IMR-90 (cell line): Measurements from ENCODE around the gene HMHB1. TPM values are rescaled to one million over a fixed set of nuclear protein-coding genes. Genes with fewer than 3 reads are reported as not detected.

Experiments used
- ATAC-seq: fragments of 200-7000 bp; cut with Tn5 transposase; 2 replicates; pipeline ENCODE4 v1.9.1; 2020; ENCODE audit warnings: low read depth, mild to moderate bottlenecking, moderate library complexity
- BruUV-seq: library from RNA; stranded (reverse); fragments of 400-500 nt; replicated peaks from 2 replicates; lab custom pipeline; 2021; lab: Mats Ljungman, UMichigan
- CTCF ChIA-PET: fragments of 300-600 bp; formaldehyde crosslinking; extraction: SDS; loops from one replicate; lab custom pipeline; 2021; ENCODE audit warnings: antibody characterized with exemption; lab: Yijun Ruan, JAX
- POLR2A ChIA-PET: fragments of 300-600 bp; sonication (Branson Sonifier 250); formaldehyde crosslinking; loops from one replicate; lab custom pipeline; 2022; ENCODE audit warnings: antibody characterized with exemption; ENCODE audit not compliant: unreplicated experiment; lab: Charles Lee
- DNase-seq: peaks from one replicate; pipeline ENCODE4 v3.0.0; 2013
- H2AFZ ChIP-seq: replicated peaks from 2 replicates; pipeline ENCODE3; 2013; ENCODE audit warnings: low read length, mild to moderate bottlenecking; ENCODE audit not compliant: poor library complexity
- H2AK5ac ChIP-seq: 2 replicates; pipeline ENCODE4 v1.6.1; 2013; ENCODE audit warnings: low read depth, low read length, inconsistent platforms
- H2AK9ac ChIP-seq: replicated peaks from 2 replicates; pipeline ENCODE3; 2013; ENCODE audit warnings: mild to moderate bottlenecking, low read depth, low read length, moderate library complexity; ENCODE audit not compliant: poor library complexity
- H2BK120ac ChIP-seq: 2 replicates; pipeline ENCODE4 v1.6.1; 2013; ENCODE audit warnings: low read depth, low read length, inconsistent platforms
- H2BK15ac ChIP-seq: 3 replicates; pipeline ENCODE4 v1.6.1; 2013; ENCODE audit warnings: low read depth, low read length, inconsistent platforms
- H2BK20ac ChIP-seq: 2 replicates; pipeline ENCODE4 v1.6.1; 2013; ENCODE audit warnings: low read depth, mild to moderate bottlenecking, inconsistent platforms, low read length, moderate library complexity
- H2BK5ac ChIP-seq: 2 replicates; pipeline ENCODE4 v1.6.1; 2013; ENCODE audit warnings: mild to moderate bottlenecking, low read depth, low read length, inconsistent platforms; ENCODE audit not compliant: poor library complexity, severe bottlenecking
- H3K14ac ChIP-seq: replicated peaks from 2 replicates; pipeline ENCODE4 v1.6.1; 2013; ENCODE audit warnings: low read depth, low read length, inconsistent platforms
- H3K18ac ChIP-seq: 2 replicates; pipeline ENCODE4 v1.6.1; 2013; ENCODE audit warnings: low read depth, low read length, control low read depth
- H3K23ac ChIP-seq: 2 replicates; pipeline ENCODE4 v1.6.1; 2013; ENCODE audit warnings: low read depth, low read length, inconsistent platforms
- H3K27ac ChIP-seq: 2 replicates; pipeline ENCODE4 v1.5.1; 2013; ENCODE audit warnings: mild to moderate bottlenecking, control low read depth, low read length; ENCODE audit not compliant: insufficient read depth
- H3K27me3 ChIP-seq: 2 replicates; pipeline ENCODE4 v1.6.1; 2013; ENCODE audit warnings: low read length; ENCODE audit not compliant: control insufficient read depth, insufficient read depth
- H3K36me3 ChIP-seq: 2 replicates; pipeline ENCODE4 v1.6.1; 2013; ENCODE audit warnings: low read length, mixed read lengths; ENCODE audit not compliant: control insufficient read depth, insufficient read depth
- H3K4ac ChIP-seq: 2 replicates; pipeline ENCODE4 v1.6.1; 2013; ENCODE audit warnings: low read depth, low read length, inconsistent platforms
- H3K4me1 ChIP-seq: 2 replicates; pipeline ENCODE4 v1.6.1; 2013; ENCODE audit warnings: low read length, mixed read lengths; ENCODE audit not compliant: control insufficient read depth, insufficient read depth
- H3K4me2 ChIP-seq: 2 replicates; pipeline ENCODE4 v1.6.1; 2013; ENCODE audit warnings: low read depth, mild to moderate bottlenecking, control low read depth, low read length, moderate library complexity
- H3K4me3 ChIP-seq: 2 replicates; pipeline ENCODE4 v1.5.1; 2013; ENCODE audit warnings: low read depth, mild to moderate bottlenecking, control low read depth, low read length, moderate library complexity; ENCODE audit not compliant: insufficient read depth
- H3K56ac ChIP-seq: 2 replicates; pipeline ENCODE4 v1.6.1; 2013; ENCODE audit warnings: low read length, inconsistent platforms; ENCODE audit not compliant: insufficient read depth; ENCODE audit errors: extremely low read depth
- H3K79me1 ChIP-seq, 2 experiments: 2 replicates each; pipeline ENCODE4 v1.6.1; 2013; ENCODE audit warnings: low read length in 2 of 2, inconsistent platforms in 1 of 2, low read depth in 1 of 2
- H3K9ac ChIP-seq: 2 replicates; pipeline ENCODE4 v1.6.1; 2013; ENCODE audit warnings: low read depth, low read length, control low read depth
- H3K9me1 ChIP-seq: 2 replicates; pipeline ENCODE4 v1.6.1; 2013; ENCODE audit warnings: low read length, inconsistent platforms; ENCODE audit not compliant: insufficient read depth
- H3K9me3 ChIP-seq: 2 replicates; pipeline ENCODE4 v1.6.1; 2013; ENCODE audit warnings: low read length; ENCODE audit not compliant: control insufficient read depth, insufficient read depth
- H4K20me1 ChIP-seq: 2 replicates; pipeline ENCODE4 v1.6.1; 2013; ENCODE audit warnings: low read length, inconsistent platforms; ENCODE audit not compliant: insufficient read depth
- H4K5ac ChIP-seq: 2 replicates; pipeline ENCODE4 v1.6.1; 2013; ENCODE audit warnings: mild to moderate bottlenecking, low read depth, low read length, control low read depth
- H4K8ac ChIP-seq, 2 experiments: 2 replicates each; pipeline ENCODE4 v1.6.1; 2013; ENCODE audit warnings: low read depth in 2 of 2, low read length in 2 of 2, control low read depth in 1 of 2, inconsistent platforms in 1 of 2
- H4K91ac ChIP-seq: 2 replicates; pipeline ENCODE4 v1.6.1; 2013; ENCODE audit warnings: low read depth, low read length, inconsistent platforms; ENCODE audit not compliant: insufficient read depth
- BHLHE40 ChIP-seq: fragments of 150-350 bp; IDR thresholded peaks from 2 replicates; pipeline ENCODE4 v1.6.1; 2016; ENCODE audit warnings: mild to moderate bottlenecking, low read depth, low read length
- CEBPB ChIP-seq: IDR thresholded peaks from 2 replicates; pipeline ENCODE4 v1.6.1; 2012; ENCODE audit warnings: low read depth, low read length, improper control_type of control experiment
- CTCF ChIP-seq: conservative IDR thresholded peaks from 2 replicates; pipeline ENCODE4 v1.5.1; 2012; ENCODE audit warnings: mild to moderate bottlenecking, low read depth, low read length, improper control_type of control experiment
- MXI1 ChIP-seq: IDR thresholded peaks from 2 replicates; pipeline ENCODE4 v1.6.1; 2012; ENCODE audit warnings: low read depth, mild to moderate bottlenecking, low read length, moderate library complexity, borderline replicate concordance
- POLR2A ChIP-seq: IDR thresholded peaks from 2 replicates; pipeline ENCODE4 v1.6.1; 2012; ENCODE audit warnings: mild to moderate bottlenecking, low read depth, low read length
- RFX5 ChIP-seq: IDR thresholded peaks from 2 replicates; pipeline ENCODE4 v1.8.0; 2012; ENCODE audit warnings: low read depth, mild to moderate bottlenecking, low read length, moderate library complexity
- SMC3 ChIP-seq: fragments of 150-350 bp; IDR thresholded peaks from 2 replicates; pipeline ENCODE4 v1.6.1; 2016; ENCODE audit warnings: low read depth, mild to moderate bottlenecking, antibody characterized with exemption, low read length, moderate library complexity
- WGBS, 2 experiments: methylation state at CpG; one replicate each; pipeline versions ENCODE4 v1.1.5 to v1.1.7; 2013; ENCODE audit warnings: missing lambda C conversion rate in 2 of 2; ENCODE audit not compliant: insufficient read length in 1 of 2; ENCODE audit errors: extremely low coverage in 2 of 2; 5-methylcytosine and 5-hydroxymethylcytosine counted together
- dilution Hi-C: fragments of 300-500 bp; cut with HindIII; formaldehyde crosslinking; loops from one replicate; pipeline ENCODE4 v1.14.3; 2018; ENCODE audit warnings: low sequenced_read_pairs; ENCODE audit not compliant: unreplicated experiment
- in situ Hi-C: fragments of 300-500 bp; cut with MboI; formaldehyde crosslinking; loops from 3 replicates; pipeline ENCODE4 v1.14.3; 2019; ENCODE audit warnings: low sequenced_read_pairs, inconsistent platforms, mixed read lengths
- intact Hi-C: fragments of 100-400 bp; cut with micrococcal nuclease; formaldehyde crosslinking; loops from 2 replicates; pipeline ENCODE4 v1.10.0; 2022
- polyA plus RNA-seq, 3 experiments: library from polyadenylated mRNA; depleted of rRNA; stranded (reverse); fragments of >200 nt; gene quantifications; 2 replicates each; pipeline ENCODE4 v1.2.3, GENCODE V29; 2012; ENCODE audit warnings: low replicate concordance in 1 of 3
- total RNA-seq: library from RNA; depleted of rRNA; stranded (reverse); fragments of >200 nt; gene quantifications from 2 replicates; pipeline ENCODE4 v1.2.3, GENCODE V29; 2012
- TF ChIP-seq, protein P1 (sequence below): fragments of 150-350 bp; IDR thresholded peaks from 2 replicates; pipeline ENCODE4 v1.6.1; 2017; ENCODE audit warnings: mild to moderate bottlenecking, antibody characterized with exemption, low read length, low read depth

Gene HMHB1
- total and polyA plus RNA-seq, 2 of the 4 experiments (the other 2 are of a cell fraction) = not detected

DNA sequence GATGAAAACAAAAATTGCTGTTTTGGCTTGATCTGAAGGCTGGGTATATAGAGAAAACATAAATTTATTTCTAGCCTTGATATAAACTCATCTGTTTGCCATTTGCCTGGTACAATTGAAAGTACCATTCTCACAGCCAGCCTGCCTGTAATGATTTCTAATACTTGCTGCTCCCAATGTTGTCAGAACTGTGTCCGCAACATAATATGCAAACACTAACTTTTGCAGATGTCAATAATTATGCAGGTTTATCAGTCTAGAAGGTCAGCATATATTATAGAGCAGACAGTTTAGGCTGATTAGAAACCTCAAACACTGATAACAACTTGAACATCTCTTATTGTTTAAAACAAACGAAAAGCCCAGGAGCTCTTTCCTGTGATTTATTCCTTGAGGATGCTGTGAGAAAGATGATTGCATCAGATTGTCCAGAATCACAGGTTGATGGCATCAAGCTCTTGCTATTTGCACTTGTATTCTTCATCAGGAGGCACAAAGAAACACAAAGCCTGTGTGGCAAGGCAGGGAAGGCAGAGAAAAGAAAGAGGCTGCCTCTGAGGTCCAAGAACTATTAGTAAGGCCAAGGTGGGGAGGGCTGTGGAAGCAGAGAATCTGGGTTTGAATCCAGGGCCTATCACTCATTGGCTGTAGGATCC, 21.4 kb upstream of the HMHB1 start:
- H3K27me3 ChIP-seq = no peaks in the 10 kb centered on the region
- no peak overlapping the region for H2BK5ac ChIP-seq
- ChIA-PET CTCF (no interaction called here), POLR2A (no interaction called here)
- no peak overlapping the region for H3K27ac ChIP-seq
- no peaks in the 10 kb centered on the region for H3K9me1 ChIP-seq
- no peak overlapping the region for H3K23ac ChIP-seq
- no peak for TF ChIP-seq MXI1
- no peak for TF ChIP-seq SMC3
- peak; percentile 33; the same call in 1 of the 2 replicates for TF ChIP-seq CEBPB
- TF ChIP-seq RFX5 = no peak
- no peak for TF ChIP-seq CTCF
- TF ChIP-seq, protein P1, sequence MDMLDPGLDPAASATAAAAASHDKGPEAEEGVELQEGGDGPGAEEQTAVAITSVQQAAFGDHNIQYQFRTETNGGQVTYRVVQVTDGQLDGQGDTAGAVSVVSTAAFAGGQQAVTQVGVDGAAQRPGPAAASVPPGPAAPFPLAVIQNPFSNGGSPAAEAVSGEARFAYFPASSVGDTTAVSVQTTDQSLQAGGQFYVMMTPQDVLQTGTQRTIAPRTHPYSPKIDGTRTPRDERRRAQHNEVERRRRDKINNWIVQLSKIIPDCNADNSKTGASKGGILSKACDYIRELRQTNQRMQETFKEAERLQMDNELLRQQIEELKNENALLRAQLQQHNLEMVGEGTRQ = no peak
- TF ChIP-seq BHLHE40 = no peak
- no peak for TF ChIP-seq POLR2A
- in situ Hi-C loops = no loop called here
- H2AK5ac ChIP-seq = no peak overlapping the region
- no peak overlapping the region for H3K9ac ChIP-seq
- H4K5ac ChIP-seq = no peak overlapping the region
- no peak overlapping the region for H4K8ac ChIP-seq
- no peak overlapping the region for H3K4me3 ChIP-seq
- no peak overlapping the region for H2AK9ac ChIP-seq
- H2BK20ac ChIP-seq = no peak overlapping the region
- BruUV-seq = no TSS peak
- WGBS, 2 experiments = no CpG with 5 or more reads among the region's 2 CpGs
- H3K18ac ChIP-seq = no peak overlapping the region
- no peak overlapping the region for H3K14ac ChIP-seq
- no peak overlapping the region for H2BK15ac ChIP-seq
- H4K91ac ChIP-seq = no peak overlapping the region
- H3K9me3 ChIP-seq = no peaks in the 10 kb centered on the region
- H2BK120ac ChIP-seq = no peak overlapping the region
- no peaks in the 10 kb centered on the region for H3K79me1 ChIP-seq
- dilution Hi-C loops = no loop called here
- H3K4ac ChIP-seq = no peak overlapping the region
- H3K4me1 ChIP-seq = peaks cover 5% of the 10 kb centered on the region; the same call in 1 of the 2 replicates
- DNase-seq = no peak
- intact Hi-C loops = no loop called here
- H2AFZ ChIP-seq = no peak overlapping the region
- H4K20me1 ChIP-seq = no peaks in the 10 kb centered on the region
- H3K56ac ChIP-seq = no peak overlapping the region
- no peaks in the 10 kb centered on the region for H3K36me3 ChIP-seq
- ATAC-seq = no peak
- no peak overlapping the region for H3K4me2 ChIP-seq
